Tibial artery (tissue), 4 donors: ENCODE data around the gene LIN54.
"Not testable (repeated sequence)": the region's sequence is repeated elsewhere in the genome, so short reads cannot be mapped to it uniquely, and the experiment has no call there.

ENCODE experiments used
- DNase-seq, 2 donors: peaks; one replicate each; pipeline ENCODE4 v3.0.0-alpha.2; 2019
- H3K27ac ChIP-seq, 2 donors: fragments of 200-600 bp; sonication (generic) in 1 of 2; 1 replicate in 1 of 2; 2 replicates in 1 of 2; pipeline ENCODE4 v1.5.1; 2018 to 2019; ENCODE audit warnings: mild to moderate bottlenecking in 1 of 2
- H3K27me3 ChIP-seq, 2 donors: fragments of 200-600 bp; sonication (generic) in 1 of 2; one replicate each; pipeline versions ENCODE4 v1.5.1 to v1.6.0; 2016 to 2019
- H3K36me3 ChIP-seq, 3 donors: fragments of 200-600 bp; sonication (generic) in 2 of 3; one replicate each; pipeline ENCODE4 v1.5.1; 2016 to 2019; ENCODE audit warnings: mild to moderate bottlenecking in 2 of 3
- H3K4me1 ChIP-seq, 4 donors: fragments of 200-600 bp; sonication (generic) in 2 of 4; 1 replicate in 3 of 4; 2 replicates in 1 of 4; pipeline ENCODE4 v1.5.1; 2016 to 2019
- H3K4me3 ChIP-seq, 2 donors: fragments of 200-600 bp; sonication (generic) in 1 of 2; 1 replicate in 1 of 2; 2 replicates in 1 of 2; pipeline ENCODE4 v1.5.1; 2018 to 2019; ENCODE audit warnings: mild to moderate bottlenecking in 2 of 2
- H3K9me3 ChIP-seq, 3 donors: fragments of 200-600 bp; sonication (generic) in 1 of 3; one replicate each; pipeline ENCODE4 v1.5.1; 2016 to 2019
- intact Hi-C: fragments of 100-400 bp; cut with DNase I; formaldehyde crosslinking; loops from one replicate; pipeline ENCODE4 v1.15.0; 2023; ENCODE audit warnings: low total_unique reads
- TF ChIP-seq, protein P1 (sequence below), 2 experiments: fragments of 200-600 bp in 1 of 2; fragments of 450-650 bp in 1 of 2; IDR thresholded peaks; one replicate each; pipeline ENCODE4 v1.5.1; 2017 to 2019; ENCODE audit warnings: antibody characterized with exemption in 2 of 2, mild to moderate bottlenecking in 1 of 2, moderate library complexity in 1 of 2

Gene LIN54

DNA sequence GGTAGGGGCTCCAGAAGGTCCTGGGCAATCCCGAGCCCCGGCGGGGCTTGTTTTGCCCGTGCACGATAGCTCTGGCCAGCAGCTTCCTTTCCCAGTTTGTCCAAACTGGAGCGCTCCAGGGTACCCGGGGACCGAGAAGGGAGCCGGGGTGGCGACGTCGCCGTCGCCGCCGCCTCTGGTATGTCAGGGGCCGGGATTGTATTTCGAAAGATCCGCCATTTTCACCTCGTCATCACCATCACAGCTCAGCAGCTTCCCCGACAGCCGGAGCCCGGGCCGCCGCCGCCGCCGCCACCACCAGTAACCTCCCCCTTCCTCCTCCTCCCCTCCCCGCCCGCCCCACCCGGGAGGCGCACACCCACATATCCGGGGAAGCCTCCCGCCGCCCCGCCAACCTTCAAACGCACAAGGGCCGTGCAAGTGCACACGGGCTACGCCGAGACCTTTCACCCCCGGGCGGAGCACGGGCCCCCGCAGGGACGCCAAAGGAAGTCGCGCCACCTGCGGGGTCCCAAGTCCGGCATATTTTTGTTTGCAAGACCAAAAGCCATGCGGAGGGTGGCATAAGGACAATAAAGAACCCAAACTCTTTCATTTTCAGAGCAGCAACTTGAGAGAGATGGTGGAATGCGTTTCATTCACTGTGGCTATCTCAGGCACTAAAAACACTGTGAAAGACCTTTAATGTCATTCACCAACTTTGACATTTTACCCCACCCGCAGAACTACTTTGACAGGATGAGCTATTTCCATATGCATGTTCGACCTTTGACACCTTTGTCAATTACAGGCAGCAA is at the start of gene LIN54:
Gene LIN54 (minus strand): TSS at position 302 of the 797 bp plus-strand sequence. CDS start 25,979 bp downstream, outside the sequence.
- H3K36me3 ChIP-seq, result no peaks in the 10 kb centered on the region
- TF ChIP-seq, protein P1, sequence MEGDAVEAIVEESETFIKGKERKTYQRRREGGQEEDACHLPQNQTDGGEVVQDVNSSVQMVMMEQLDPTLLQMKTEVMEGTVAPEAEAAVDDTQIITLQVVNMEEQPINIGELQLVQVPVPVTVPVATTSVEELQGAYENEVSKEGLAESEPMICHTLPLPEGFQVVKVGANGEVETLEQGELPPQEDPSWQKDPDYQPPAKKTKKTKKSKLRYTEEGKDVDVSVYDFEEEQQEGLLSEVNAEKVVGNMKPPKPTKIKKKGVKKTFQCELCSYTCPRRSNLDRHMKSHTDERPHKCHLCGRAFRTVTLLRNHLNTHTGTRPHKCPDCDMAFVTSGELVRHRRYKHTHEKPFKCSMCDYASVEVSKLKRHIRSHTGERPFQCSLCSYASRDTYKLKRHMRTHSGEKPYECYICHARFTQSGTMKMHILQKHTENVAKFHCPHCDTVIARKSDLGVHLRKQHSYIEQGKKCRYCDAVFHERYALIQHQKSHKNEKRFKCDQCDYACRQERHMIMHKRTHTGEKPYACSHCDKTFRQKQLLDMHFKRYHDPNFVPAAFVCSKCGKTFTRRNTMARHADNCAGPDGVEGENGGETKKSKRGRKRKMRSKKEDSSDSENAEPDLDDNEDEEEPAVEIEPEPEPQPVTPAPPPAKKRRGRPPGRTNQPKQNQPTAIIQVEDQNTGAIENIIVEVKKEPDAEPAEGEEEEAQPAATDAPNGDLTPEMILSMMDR (IDR thresholded peaks at IDR 0.05), result no peak
- peaks cover 0 to 28% (median 21%) of the 10 kb centered on the region in 4 donors for H3K4me1 ChIP-seq
- peak within 1 kb of the TSS; percentile 75 to 84 for H3K4me3 ChIP-seq
- DNase-seq, result peak; percentile 84 to 90
- H3K9me3 ChIP-seq, result no peaks in the 10 kb centered on the region
- H3K27me3 ChIP-seq, result no peaks in the 10 kb centered on the region
- H3K27ac ChIP-seq, result peak within 1 kb of the TSS; percentile 87 to 91
- intact Hi-C loops, result loop anchor here (5.0 to 10.0 kb wide), 3 partner anchors 108 to 583 kb away; partner anchors contain the start of genes HELQ, MRPS18C and THAP9

DNA sequence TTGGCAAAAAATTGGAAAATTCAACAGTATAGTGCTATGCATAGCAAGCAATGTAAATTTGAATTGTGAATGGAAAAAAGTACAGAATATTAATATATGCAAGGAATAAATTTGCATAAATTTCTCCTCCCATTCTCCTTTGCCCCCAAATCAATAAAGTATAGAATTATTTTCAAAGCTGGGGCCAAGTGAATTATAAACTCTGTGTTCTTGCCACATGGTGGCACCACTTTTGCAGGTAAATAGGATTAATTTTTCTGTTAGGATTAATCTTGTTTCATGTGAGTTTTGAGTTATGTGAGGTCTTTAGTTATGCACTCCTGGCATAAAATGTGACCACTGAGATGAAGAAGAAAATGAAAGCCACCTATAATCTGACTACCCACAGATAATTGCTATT is 44.3 kb upstream of the LIN54 start:
- TF ChIP-seq, protein P1 (IDR thresholded peaks at IDR 0.05), result no peak
- Histone ChIP-seq H3K4me1 (no peaks in the 10 kb centered on the region), H3K4me3 (no peak overlapping the region), H3K27ac (no peak overlapping the region), H3K9me3 (no peaks in the 10 kb centered on the region), H3K27me3 (no peaks in the 10 kb centered on the region), H3K36me3 (peaks cover 44 to 92% (median 48%) of the 10 kb centered on the region in 3 donors)
- no peak for DNase-seq
- intact Hi-C loops, result no loop called here

DNA sequence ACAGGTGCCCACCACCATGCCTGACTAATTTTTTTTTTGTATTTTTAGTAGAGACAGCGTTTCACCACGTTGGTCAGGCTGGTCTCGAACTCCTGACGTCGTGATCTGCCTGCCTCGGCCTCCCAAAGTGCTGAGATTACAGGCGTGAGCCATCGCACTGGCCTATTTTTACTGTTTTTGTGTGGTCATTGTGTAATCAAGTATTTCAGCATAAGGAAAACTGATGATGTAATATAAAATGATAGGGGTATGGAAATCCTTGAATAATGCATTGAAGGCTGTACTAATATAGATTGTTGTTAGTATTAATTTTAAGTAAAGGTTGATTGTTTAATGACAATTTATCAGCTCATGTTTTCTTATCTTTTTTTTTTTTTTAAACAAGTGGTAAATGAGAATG is 38.2 kb upstream of the LIN54 start:
- H3K36me3 ChIP-seq, result peaks cover 21 to 51% (median 37%) of the 10 kb centered on the region in 3 donors
- H3K4me1 ChIP-seq, H3K27me3 ChIP-seq, DNase-seq, H3K4me3 ChIP-seq, intact Hi-C loops, H3K9me3 ChIP-seq, H3K27ac ChIP-seq: not testable (repeated sequence)

DNA sequence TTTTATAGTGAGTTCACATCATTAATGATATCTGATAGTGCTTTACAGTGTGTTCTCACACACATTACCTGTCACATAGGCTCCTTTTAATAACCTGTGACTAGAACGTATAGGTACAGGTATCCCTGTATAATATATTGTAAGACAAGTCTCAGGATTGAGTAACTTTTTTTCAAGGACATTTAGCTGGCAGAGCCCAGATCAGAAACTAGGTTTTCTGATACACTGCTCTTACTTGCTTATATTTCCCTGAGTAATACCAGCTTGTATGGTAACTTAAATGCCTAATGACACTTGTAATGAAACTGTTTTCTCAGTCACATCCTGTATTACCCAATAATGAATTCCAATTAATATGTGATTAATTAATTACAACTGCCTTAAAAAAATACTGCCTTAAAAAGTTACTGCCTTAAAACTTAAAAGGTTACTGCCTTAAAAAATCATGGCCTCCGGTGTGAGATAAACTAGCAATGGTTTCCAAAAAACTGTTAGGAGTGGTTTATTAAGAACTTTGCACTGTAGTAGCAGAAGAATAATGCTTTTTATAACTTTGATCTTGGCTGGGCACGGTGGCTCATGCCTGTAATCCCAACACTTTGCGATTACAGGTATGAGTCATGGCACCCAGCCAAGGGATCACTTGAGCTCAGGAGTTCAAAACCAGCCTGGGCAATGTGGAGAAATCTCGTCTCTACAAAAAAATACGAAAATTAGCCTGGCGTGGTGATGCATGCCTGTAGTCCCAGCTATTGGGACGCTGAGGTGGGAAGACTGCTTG is 36.3 kb upstream of the LIN54 start:
- intact Hi-C loops, result no loop called here
- H3K36me3 ChIP-seq, result peaks cover 11 to 32% (median 22%) of the 10 kb centered on the region in 3 donors
- no peaks in the 10 kb centered on the region for H3K9me3 ChIP-seq
- TF ChIP-seq, protein P1 (IDR thresholded peaks at IDR 0.05), result no peak
- H3K27me3 ChIP-seq, result no peaks in the 10 kb centered on the region
- no peak for DNase-seq
- H3K27ac ChIP-seq, result no peak overlapping the region
- H3K4me1 ChIP-seq, result peaks cover 0 to 13% (median 4%) of the 10 kb centered on the region in 4 donors
- H3K4me3 ChIP-seq, result no peak overlapping the region

DNA sequence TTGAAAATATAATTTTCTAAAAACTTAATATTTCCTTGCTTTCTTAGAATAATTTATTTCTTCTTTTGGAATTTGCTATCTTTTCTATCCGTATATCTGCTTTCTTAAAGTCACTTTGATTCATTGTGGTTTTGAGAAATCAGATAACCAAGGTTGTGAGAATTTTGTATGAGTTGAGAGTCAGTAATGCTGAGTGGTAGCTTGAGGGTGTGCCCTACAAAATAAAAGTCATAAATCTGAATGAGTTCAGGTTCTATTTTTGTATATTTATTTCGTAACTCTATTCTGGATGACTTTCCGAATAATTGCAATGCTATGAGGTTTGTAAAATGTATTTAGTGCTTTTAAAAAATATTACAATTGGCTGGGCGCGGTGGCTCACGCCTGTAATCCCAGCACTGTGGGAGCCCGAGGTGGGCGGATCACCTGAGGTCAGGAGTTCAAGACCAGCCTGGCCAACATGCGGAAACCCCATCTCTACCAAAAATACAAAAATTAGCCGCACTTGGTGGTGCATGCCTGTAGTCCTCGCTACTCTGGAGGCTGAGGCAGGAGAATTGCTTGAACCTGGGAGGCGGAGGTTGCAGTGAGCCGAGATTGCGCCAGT is 33.3 kb upstream of the LIN54 start:
- TF ChIP-seq, protein P1 (IDR thresholded peaks at IDR 0.05), result no peak
- H3K4me1 ChIP-seq, result peaks cover 0 to 13% (median 4%) of the 10 kb centered on the region in 4 donors
- peaks cover 0 to 4% (median 0%) of the 10 kb centered on the region in 3 donors for H3K36me3 ChIP-seq
- H3K27me3 ChIP-seq, result no peaks in the 10 kb centered on the region
- no peak overlapping the region for H3K4me3 ChIP-seq
- no peak for DNase-seq
- peak overlapping the region in 1 of 2 donors; percentile 62 for H3K27ac ChIP-seq
- no peaks in the 10 kb centered on the region for H3K9me3 ChIP-seq
- intact Hi-C loops, result no loop called here

DNA sequence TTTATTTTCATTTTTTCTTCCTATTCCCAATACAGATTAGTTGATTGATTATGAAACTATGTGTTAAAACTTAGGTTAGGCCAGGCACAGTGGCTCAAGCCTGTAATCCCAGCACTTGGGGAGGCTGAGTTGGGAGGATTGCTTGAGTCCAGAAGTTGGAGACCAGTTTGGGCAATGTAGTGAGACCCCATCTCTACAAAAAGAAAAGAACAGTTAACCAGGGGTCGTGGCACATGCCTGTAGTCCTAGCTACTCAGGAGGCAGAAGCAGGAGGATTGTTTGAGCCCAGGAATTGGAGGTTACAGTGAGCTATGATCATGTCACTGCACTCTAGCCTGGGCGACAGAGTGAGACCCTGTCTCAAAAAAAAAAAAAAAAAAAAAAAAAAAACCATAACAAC is 32.5 kb upstream of the LIN54 start:
- peaks cover 0 to 13% (median 4%) of the 10 kb centered on the region in 4 donors for H3K4me1 ChIP-seq
- H3K27me3 ChIP-seq, DNase-seq, H3K36me3 ChIP-seq, H3K9me3 ChIP-seq, intact Hi-C loops, H3K4me3 ChIP-seq: not testable (repeated sequence)
- H3K27ac ChIP-seq, result peak overlapping the region in 1 of 2 donors; percentile 10
